ENCODE measurements around the gene IRGC.

DNA sequence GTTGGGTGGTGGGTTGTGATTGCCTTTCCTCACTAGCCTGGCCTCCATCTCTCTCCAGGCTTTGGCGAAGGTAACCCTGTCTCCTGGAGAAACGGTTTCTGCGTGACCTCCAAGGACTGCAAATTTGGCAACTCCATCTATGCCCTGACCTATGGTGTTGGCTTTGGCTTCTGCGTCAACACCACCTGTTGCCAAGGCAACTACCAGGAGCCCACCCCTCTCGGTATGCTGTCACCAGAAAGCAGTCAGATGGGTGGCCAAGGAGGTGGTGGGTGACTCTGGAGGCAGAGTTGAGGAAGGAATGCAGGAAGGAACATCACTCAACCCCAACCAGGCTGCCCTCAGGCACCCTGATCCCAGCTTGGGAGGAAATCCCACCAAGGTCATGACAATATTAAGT lies 18.6 kb upstream of the IRGC start:
- TF ChIP-seq, protein P1, sequence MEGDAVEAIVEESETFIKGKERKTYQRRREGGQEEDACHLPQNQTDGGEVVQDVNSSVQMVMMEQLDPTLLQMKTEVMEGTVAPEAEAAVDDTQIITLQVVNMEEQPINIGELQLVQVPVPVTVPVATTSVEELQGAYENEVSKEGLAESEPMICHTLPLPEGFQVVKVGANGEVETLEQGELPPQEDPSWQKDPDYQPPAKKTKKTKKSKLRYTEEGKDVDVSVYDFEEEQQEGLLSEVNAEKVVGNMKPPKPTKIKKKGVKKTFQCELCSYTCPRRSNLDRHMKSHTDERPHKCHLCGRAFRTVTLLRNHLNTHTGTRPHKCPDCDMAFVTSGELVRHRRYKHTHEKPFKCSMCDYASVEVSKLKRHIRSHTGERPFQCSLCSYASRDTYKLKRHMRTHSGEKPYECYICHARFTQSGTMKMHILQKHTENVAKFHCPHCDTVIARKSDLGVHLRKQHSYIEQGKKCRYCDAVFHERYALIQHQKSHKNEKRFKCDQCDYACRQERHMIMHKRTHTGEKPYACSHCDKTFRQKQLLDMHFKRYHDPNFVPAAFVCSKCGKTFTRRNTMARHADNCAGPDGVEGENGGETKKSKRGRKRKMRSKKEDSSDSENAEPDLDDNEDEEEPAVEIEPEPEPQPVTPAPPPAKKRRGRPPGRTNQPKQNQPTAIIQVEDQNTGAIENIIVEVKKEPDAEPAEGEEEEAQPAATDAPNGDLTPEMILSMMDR (IDR thresholded peaks at IDR 0.05; ENCODE audit: poor library complexity, severe bottlenecking), result no peak
- TF ChIP-seq EZH2 (IDR thresholded peaks at IDR 0.05; ENCODE audit: borderline replicate concordance, insufficient read depth, low read length, poor library complexity, severe bottlenecking) (no peak), RAD21 (conservative IDR thresholded peaks at IDR 0.05) (no peak), SMC3 (conservative IDR thresholded peaks at IDR 0.05; ENCODE audit: poor library complexity) (no peak), TAF1 (IDR thresholded peaks at IDR 0.05; ENCODE audit: low read depth) (no peak), POLR2AphosphoS5 (IDR thresholded peaks at IDR 0.05) (no peak)
